ENCODE results near the gene CPE.

Gene CPE

GRCh38 chr4:165505958-165506837 lies 127.4 kb downstream of the CPE start:
- in situ Hi-C loops (cut with MboI; ENCODE audit: low sequenced_read_pairs): no loop called here

GRCh38 chr4:165506849-165507248 lies 128.0 kb downstream of the CPE start:
- in situ Hi-C loops (cut with MboI; ENCODE audit: low sequenced_read_pairs): no loop called here

- in situ Hi-C loops (cut with MboI; ENCODE audit: low sequenced_read_pairs): no loop called here
Measured at GRCh38 chr4:165507381-165507780, 128.6 kb downstream of the CPE start.

GRCh38 chr4:165508372-165509120 lies 129.7 kb downstream of the CPE start:
- in situ Hi-C loops (cut with MboI; ENCODE audit: low sequenced_read_pairs): no loop called here

- in situ Hi-C loops (cut with MboI; ENCODE audit: low sequenced_read_pairs): no loop called here
Measured at GRCh38 chr4:165512424-165512823, 133.6 kb downstream of the CPE start.

GRCh38 chr4:165514739-165515138 lies 135.9 kb downstream of the CPE start:
- in situ Hi-C loops (cut with MboI; ENCODE audit: low sequenced_read_pairs): no loop called here

- in situ Hi-C loops (cut with MboI; ENCODE audit: low sequenced_read_pairs): no loop called here
Measured at GRCh38 chr4:165515201-165515600, 136.4 kb downstream of the CPE start.

GRCh38 chr4:165516281-165516833 lies 137.5 kb downstream of the CPE start:
- in situ Hi-C loops (cut with MboI; ENCODE audit: low sequenced_read_pairs): no loop called here

- in situ Hi-C loops (cut with MboI; ENCODE audit: low sequenced_read_pairs): no loop called here
Measured at GRCh38 chr4:165517216-165517615, 138.4 kb downstream of the CPE start.

- in situ Hi-C loops (cut with MboI; ENCODE audit: low sequenced_read_pairs): no loop called here
Measured at GRCh38 chr4:165518024-165518616, 139.3 kb downstream of the CPE start.

GRCh38 chr4:165518686-165519085 lies 139.9 kb downstream of the CPE start:
- in situ Hi-C loops (cut with MboI; ENCODE audit: low sequenced_read_pairs): no loop called here

GRCh38 chr4:165519591-165519990 lies 140.8 kb downstream of the CPE start:
- in situ Hi-C loops (cut with MboI; ENCODE audit: low sequenced_read_pairs): no loop called here

- in situ Hi-C loops (cut with MboI; ENCODE audit: low sequenced_read_pairs): no loop called here
Measured at GRCh38 chr4:165520086-165520485, 141.3 kb downstream of the CPE start.

- in situ Hi-C loops (cut with MboI; ENCODE audit: low sequenced_read_pairs): no loop called here
Measured at GRCh38 chr4:165522050-165522449, 143.2 kb downstream of the CPE start.

GRCh38 chr4:165524532-165525190 lies 145.9 kb downstream of the CPE start:
- in situ Hi-C loops (cut with MboI; ENCODE audit: low sequenced_read_pairs): no loop called here

- in situ Hi-C loops (cut with MboI; ENCODE audit: low sequenced_read_pairs): no loop called here
Measured at GRCh38 chr4:165532976-165533375, 154.2 kb downstream of the CPE start.

GRCh38 chr4:165537028-165537648 lies 158.3 kb downstream of the CPE start:
- in situ Hi-C loops (cut with MboI; ENCODE audit: low sequenced_read_pairs): no loop called here

GRCh38 chr4:165539801-165540200 lies 161.0 kb downstream of the CPE start:
- in situ Hi-C loops (cut with MboI; ENCODE audit: low sequenced_read_pairs): no loop called here

GRCh38 chr4:165540206-165540830 lies 161.5 kb downstream of the CPE start:
- in situ Hi-C loops (cut with MboI; ENCODE audit: low sequenced_read_pairs): no loop called here

- in situ Hi-C loops (cut with MboI; ENCODE audit: low sequenced_read_pairs): no loop called here
Measured at GRCh38 chr4:165541851-165542459, 163.1 kb downstream of the CPE start.
